Panc1 (cell line): ENCODE results near the gene ST7L. TPM values are rescaled to one million over a fixed set of nuclear protein-coding genes. Genes with fewer than 3 reads are reported as not detected.

Source experiments
- ATAC-seq: fragments of 200-7000 bp; cut with Tn5 transposase; 2 replicates; pipeline ENCODE4 v1.9.1; 2020; ENCODE audit warnings: mild to moderate bottlenecking, moderate library complexity
- BruUV-seq: library from RNA; stranded (reverse); fragments of 400-500 nt; replicated peaks from 2 replicates; lab custom pipeline; 2021; lab: Mats Ljungman, UMichigan
- CTCF ChIA-PET: fragments of 300-600 bp; sonication (Branson Sonifier 250); formaldehyde crosslinking; loops from one replicate; lab custom pipeline; 2022; ENCODE audit warnings: antibody characterized with exemption; lab: Charles Lee
- POLR2A ChIA-PET: fragments of 300-600 bp; sonication (Branson Sonifier 250); formaldehyde crosslinking; loops from one replicate; lab custom pipeline; 2022; ENCODE audit warnings: antibody characterized with exemption; lab: Charles Lee
- DNase-seq: peaks from one replicate; pipeline ENCODE4 v3.0.0-alpha.2; 2010; ENCODE audit warnings: low read depth, low spot score
- H3K27ac ChIP-seq: 2 replicates; pipeline ENCODE4 v1.5.1; 2011; ENCODE audit warnings: mild to moderate bottlenecking, low read length, inconsistent platforms
- H3K27me3 ChIP-seq: fragments of 200-500 bp; sonication (Bioruptor generic); 2 replicates; pipeline ENCODE4 v1.6.0; 2014; ENCODE audit warnings: low read length, inconsistent platforms; ENCODE audit not compliant: control insufficient read depth, insufficient read depth
- H3K36me3 ChIP-seq: fragments of 200-500 bp; sonication (Bioruptor generic); 2 replicates; pipeline ENCODE4 v1.5.1; 2014; ENCODE audit warnings: inconsistent platforms, mild to moderate bottlenecking, low read length, moderate library complexity; ENCODE audit not compliant: control insufficient read depth, insufficient read depth
- H3K4me1 ChIP-seq: 2 replicates; pipeline ENCODE4 v1.5.1; 2011; ENCODE audit warnings: inconsistent platforms, mild to moderate bottlenecking, low read length, moderate library complexity; ENCODE audit not compliant: control insufficient read depth, insufficient read depth
- H3K4me3 ChIP-seq, 2 experiments: 2 replicates each; pipeline ENCODE4 v1.5.1; 2011 to 2012; ENCODE audit warnings: low read depth in 2 of 2, low read length in 2 of 2, mild to moderate bottlenecking in 2 of 2, inconsistent platforms in 1 of 2, moderate library complexity in 1 of 2
- H3K9me3 ChIP-seq: fragments of 200-500 bp; sonication (Bioruptor generic); 2 replicates; pipeline ENCODE4 v1.5.1; 2014; ENCODE audit warnings: low read depth, mild to moderate bottlenecking, inconsistent platforms, low read length, moderate library complexity; ENCODE audit not compliant: control insufficient read depth, insufficient read depth
- POLR2AphosphoS5 ChIP-seq: IDR thresholded peaks from 2 replicates; pipeline ENCODE4 v1.6.1; 2012; ENCODE audit warnings: mild to moderate bottlenecking, low read depth, low read length, moderate library complexity
- SIN3A ChIP-seq: IDR thresholded peaks from 2 replicates; pipeline ENCODE4 v1.6.1; 2012; ENCODE audit warnings: low read depth, mild to moderate bottlenecking, low read length, moderate library complexity, borderline replicate concordance; ENCODE audit not compliant: insufficient read depth
- TCF7L2 ChIP-seq: IDR thresholded peaks from 2 replicates; pipeline ENCODE4 v1.6.1; 2011; ENCODE audit warnings: mild to moderate bottlenecking, low read depth, low read length, inconsistent platforms
- in situ Hi-C: cut with HindIII; loops from 2 replicates; pipeline ENCODE4 v1.10.0; 2016; ENCODE audit warnings: low sequenced_read_pairs, low pct_unique_long_range_greater_than_20kb
- intact Hi-C: fragments of 100-400 bp; cut with micrococcal nuclease; formaldehyde crosslinking; loops from one replicate; pipeline ENCODE4 v1.10.0; 2022; ENCODE audit not compliant: unreplicated experiment
- total RNA-seq: library from RNA; stranded (reverse); gene quantifications from one replicate; pipeline ENCODE4 v1.2.1, GENCODE V29; 2021; ENCODE audit not compliant: unreplicated experiment
- TF ChIP-seq, protein P1 (sequence below): fragments of 450-650 bp; IDR thresholded peaks from 2 replicates; pipeline ENCODE4 v1.5.1; 2017; ENCODE audit warnings: mild to moderate bottlenecking
- TF ChIP-seq, protein P2 (sequence below), 2 experiments: IDR thresholded peaks; 2 replicates each; pipeline ENCODE4 v1.6.1; 2011 to 2012; ENCODE audit warnings: low read depth in 2 of 2, control low read depth in 1 of 2, low read length in 1 of 2, mild to moderate bottlenecking in 1 of 2, moderate library complexity in 1 of 2; ENCODE audit not compliant: insufficient read depth in 1 of 2

Gene ST7L
- total RNA-seq, 1 experiment from 2014 or later = 13.4 TPM

DNA sequence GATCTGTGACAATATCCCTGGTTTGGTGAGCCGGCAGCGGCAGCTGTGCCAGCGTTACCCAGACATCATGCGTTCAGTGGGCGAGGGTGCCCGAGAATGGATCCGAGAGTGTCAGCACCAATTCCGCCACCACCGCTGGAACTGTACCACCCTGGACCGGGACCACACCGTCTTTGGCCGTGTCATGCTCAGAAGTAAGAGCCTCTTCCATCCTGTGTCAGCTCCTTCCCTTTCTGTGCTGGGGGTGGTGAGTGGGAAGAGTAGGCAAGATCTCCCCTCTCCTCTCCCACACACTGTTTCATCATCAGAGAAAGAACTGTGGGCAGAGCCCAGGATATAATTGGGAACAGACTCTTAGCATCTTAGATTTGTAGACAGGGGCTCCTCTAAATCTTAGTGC, 104.0 kb downstream of the ST7L start:
- Histone ChIP-seq H3K4me1 (no peaks in the 10 kb centered on the region), H3K36me3 (no peaks in the 10 kb centered on the region), H3K27ac (no peak overlapping the region), H3K9me3 (no peaks in the 10 kb centered on the region), H3K4me3 (no peak overlapping the region), H3K27me3 (no peaks in the 10 kb centered on the region)
- ATAC-seq (no peak), DNase-seq (no peak)
- TF ChIP-seq POLR2AphosphoS5 = no peak
- CTCF ChIA-PET = no interaction called here
- in situ Hi-C loops (no loop called here), intact Hi-C loops (no loop called here)
- POLR2A ChIA-PET = no interaction called here
- no TSS peak for BruUV-seq

DNA sequence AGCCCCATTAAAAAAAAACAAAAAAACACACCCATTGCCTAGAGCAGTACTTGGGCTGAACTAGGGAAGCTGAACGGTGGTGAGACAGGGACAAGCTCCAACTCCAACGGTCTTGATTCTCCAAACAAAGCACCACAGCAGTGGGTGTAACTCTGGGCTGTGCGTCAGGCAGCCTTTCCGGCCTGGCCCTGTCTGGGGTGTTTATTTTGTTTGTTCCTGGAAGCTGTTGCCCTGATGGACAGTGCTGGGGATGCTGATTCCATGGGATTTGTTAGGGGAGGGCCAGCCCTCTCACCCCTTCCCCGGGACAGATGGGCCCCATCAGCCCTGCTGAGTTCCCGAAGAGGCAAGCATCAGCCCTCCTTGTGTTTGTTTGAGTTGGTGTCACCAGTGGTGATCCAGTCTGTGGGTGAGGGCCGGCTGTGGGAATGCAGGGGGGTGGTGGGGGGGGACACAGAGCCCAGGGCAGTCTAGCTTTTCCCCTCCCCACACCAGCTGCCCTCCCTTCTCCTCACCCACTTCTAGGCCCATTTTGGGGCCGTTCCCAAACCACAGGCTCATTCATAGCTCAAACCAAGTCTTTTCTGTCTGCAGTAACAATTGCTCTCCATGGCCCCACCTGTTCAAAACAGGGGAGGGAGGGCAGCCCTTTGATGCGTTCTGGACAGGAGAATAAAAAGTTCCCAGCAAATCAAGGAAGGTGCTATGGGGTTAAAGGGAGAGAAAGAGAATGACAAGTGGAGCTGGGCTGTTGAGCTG, 105.7 kb downstream of the ST7L start:
- ATAC-seq = no peak
- Histone ChIP-seq H3K36me3 (no peaks in the 10 kb centered on the region), H3K4me3 (no peak overlapping the region), H3K9me3 (no peaks in the 10 kb centered on the region), H3K4me1 (no peaks in the 10 kb centered on the region), H3K27ac (no peak overlapping the region), H3K27me3 (no peaks in the 10 kb centered on the region)
- no peak for TF ChIP-seq SIN3A
- no peak for TF ChIP-seq TCF7L2
- TF ChIP-seq, protein P1, sequence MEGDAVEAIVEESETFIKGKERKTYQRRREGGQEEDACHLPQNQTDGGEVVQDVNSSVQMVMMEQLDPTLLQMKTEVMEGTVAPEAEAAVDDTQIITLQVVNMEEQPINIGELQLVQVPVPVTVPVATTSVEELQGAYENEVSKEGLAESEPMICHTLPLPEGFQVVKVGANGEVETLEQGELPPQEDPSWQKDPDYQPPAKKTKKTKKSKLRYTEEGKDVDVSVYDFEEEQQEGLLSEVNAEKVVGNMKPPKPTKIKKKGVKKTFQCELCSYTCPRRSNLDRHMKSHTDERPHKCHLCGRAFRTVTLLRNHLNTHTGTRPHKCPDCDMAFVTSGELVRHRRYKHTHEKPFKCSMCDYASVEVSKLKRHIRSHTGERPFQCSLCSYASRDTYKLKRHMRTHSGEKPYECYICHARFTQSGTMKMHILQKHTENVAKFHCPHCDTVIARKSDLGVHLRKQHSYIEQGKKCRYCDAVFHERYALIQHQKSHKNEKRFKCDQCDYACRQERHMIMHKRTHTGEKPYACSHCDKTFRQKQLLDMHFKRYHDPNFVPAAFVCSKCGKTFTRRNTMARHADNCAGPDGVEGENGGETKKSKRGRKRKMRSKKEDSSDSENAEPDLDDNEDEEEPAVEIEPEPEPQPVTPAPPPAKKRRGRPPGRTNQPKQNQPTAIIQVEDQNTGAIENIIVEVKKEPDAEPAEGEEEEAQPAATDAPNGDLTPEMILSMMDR = no peak
- TF ChIP-seq, protein P2, sequence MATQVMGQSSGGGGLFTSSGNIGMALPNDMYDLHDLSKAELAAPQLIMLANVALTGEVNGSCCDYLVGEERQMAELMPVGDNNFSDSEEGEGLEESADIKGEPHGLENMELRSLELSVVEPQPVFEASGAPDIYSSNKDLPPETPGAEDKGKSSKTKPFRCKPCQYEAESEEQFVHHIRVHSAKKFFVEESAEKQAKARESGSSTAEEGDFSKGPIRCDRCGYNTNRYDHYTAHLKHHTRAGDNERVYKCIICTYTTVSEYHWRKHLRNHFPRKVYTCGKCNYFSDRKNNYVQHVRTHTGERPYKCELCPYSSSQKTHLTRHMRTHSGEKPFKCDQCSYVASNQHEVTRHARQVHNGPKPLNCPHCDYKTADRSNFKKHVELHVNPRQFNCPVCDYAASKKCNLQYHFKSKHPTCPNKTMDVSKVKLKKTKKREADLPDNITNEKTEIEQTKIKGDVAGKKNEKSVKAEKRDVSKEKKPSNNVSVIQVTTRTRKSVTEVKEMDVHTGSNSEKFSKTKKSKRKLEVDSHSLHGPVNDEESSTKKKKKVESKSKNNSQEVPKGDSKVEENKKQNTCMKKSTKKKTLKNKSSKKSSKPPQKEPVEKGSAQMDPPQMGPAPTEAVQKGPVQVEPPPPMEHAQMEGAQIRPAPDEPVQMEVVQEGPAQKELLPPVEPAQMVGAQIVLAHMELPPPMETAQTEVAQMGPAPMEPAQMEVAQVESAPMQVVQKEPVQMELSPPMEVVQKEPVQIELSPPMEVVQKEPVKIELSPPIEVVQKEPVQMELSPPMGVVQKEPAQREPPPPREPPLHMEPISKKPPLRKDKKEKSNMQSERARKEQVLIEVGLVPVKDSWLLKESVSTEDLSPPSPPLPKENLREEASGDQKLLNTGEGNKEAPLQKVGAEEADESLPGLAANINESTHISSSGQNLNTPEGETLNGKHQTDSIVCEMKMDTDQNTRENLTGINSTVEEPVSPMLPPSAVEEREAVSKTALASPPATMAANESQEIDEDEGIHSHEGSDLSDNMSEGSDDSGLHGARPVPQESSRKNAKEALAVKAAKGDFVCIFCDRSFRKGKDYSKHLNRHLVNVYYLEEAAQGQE (IDR thresholded peaks at IDR 0.05; ENCODE audit: insufficient read depth in 1 of 2, low read depth in 2 of 2, low read length in 1 of 2) = no peak
- TF ChIP-seq POLR2AphosphoS5 = no peak
- no peak for DNase-seq
- BruUV-seq = no TSS peak
- intact Hi-C loops (no loop called here), in situ Hi-C loops (no loop called here)
- POLR2A ChIA-PET = no interaction called here
- CTCF ChIA-PET = interaction anchor here (0.6 kb wide), 1 partner anchor 12 kb away, joined by 3 read pairs; no protein-coding TSS in a partner anchor

DNA sequence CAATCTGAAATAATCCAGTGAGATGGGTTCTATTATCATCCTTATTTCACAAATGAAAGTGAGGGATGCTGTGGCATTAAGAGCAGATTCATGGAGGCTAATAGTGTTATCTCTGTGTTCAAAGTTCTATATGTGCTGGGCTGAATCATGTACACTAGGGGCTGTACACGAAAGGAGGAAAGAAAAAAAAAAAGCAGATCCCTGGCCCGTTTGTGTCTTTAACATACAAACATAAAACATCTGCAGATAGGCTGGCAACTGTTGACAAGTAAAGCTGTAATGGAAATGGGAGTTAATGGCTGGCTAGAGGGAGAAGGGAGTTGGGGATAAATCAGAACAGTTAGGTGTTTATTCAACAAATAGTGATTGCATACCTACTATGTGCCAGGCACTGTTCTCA, 107.0 kb downstream of the ST7L start:
- Histone ChIP-seq H3K4me3 (no peak overlapping the region), H3K4me1 (no peaks in the 10 kb centered on the region), H3K27me3 (no peaks in the 10 kb centered on the region), H3K9me3 (no peaks in the 10 kb centered on the region), H3K27ac (no peak overlapping the region), H3K36me3 (no peaks in the 10 kb centered on the region)
- POLR2A ChIA-PET = no interaction called here
- CTCF ChIA-PET = no interaction called here
- intact Hi-C loops = no loop called here
- no peak for ATAC-seq
- no peak for TF ChIP-seq TCF7L2
- no peak for TF ChIP-seq POLR2AphosphoS5
- TF ChIP-seq, protein P2 (IDR thresholded peaks at IDR 0.05; ENCODE audit: insufficient read depth in 1 of 2, low read depth in 2 of 2, low read length in 1 of 2) = no peak
- TF ChIP-seq, protein P1 = no peak
- TF ChIP-seq SIN3A = no peak
- no TSS peak for BruUV-seq
- no peak for DNase-seq
- in situ Hi-C loops = no loop called here
